Measurements from ENCODE around the gene MIEF1.

- TF ChIP-seq FOXM1 (IDR thresholded peaks at IDR 0.05; ENCODE audit: borderline replicate concordance) (no peak), TARDBP (IDR thresholded peaks at IDR 0.05) (no peak), SP1 (IDR thresholded peaks at IDR 0.05) (no peak), ARNT (IDR thresholded peaks at IDR 0.05) (no peak), FOXK2 (IDR thresholded peaks at IDR 0.05) (no peak), PKNOX1 (IDR thresholded peaks at IDR 0.05) (no peak), ZNF384 (IDR thresholded peaks at IDR 0.05) (no peak), SUZ12 (IDR thresholded peaks at IDR 0.05) (no peak), BHLHE40 (IDR thresholded peaks at IDR 0.05; ENCODE audit: borderline replicate concordance) (no peak), ELF4 (IDR thresholded peaks at IDR 0.05) (no peak), NFRKB (IDR thresholded peaks at IDR 0.05) (no peak), HDGF (IDR thresholded peaks at IDR 0.05; ENCODE audit: borderline replicate concordance) (no peak)
Observed at GRCh38 chr22:39559456-39560105, 57.5 kb downstream of the MIEF1 start.
